ENCODE results near the gene DIRAS1. TPM values are rescaled to one million over a fixed set of nuclear protein-coding genes. Genes with fewer than 3 reads are reported as not detected.
A peak's percentile ranks its signal among the peaks of the same experiment; 100 is the strongest.
"Not testable (repeated sequence)": the region's sequence is repeated elsewhere in the genome, so short reads cannot be mapped to it uniquely, and the experiment has no call there.

DIRAS1 gene
- total RNA-seq, 1 donor from 2014 or later: 2.9 TPM

DNA sequence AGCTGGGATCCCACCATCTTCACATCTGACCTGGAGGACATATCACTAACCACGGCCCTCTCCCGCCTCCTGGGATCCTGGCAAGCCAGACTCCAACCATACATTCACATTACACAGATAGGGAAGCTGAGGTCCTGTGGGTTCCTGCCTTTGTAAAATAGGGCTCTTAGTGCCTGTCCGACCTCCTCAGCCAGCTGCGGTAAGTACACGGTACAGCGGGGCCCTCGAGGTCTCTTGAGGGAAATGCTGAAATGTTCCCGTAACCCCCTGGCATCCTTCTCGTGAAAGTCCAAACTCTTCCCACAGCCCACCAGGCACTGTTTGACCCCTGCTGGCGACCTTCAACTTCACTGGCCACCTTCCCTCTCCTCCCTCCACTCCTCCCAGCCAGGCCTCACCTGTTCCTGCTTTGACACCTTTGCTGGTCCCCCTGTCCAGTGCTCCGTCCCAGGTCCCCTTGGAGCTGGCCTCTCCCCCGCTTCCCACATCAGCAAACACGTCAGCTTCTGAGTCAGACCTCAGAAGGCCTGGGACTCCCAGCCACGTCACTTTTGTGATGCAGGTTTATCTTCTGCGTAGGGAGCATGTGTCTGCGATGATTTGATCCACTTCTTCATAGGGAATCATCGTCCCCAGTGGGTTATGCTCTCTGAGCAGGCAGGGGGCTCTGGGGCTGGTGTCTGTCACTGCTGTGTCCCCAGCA lies 9.8 kb downstream of the DIRAS1 start:
- no peak for DNase-seq

DNA sequence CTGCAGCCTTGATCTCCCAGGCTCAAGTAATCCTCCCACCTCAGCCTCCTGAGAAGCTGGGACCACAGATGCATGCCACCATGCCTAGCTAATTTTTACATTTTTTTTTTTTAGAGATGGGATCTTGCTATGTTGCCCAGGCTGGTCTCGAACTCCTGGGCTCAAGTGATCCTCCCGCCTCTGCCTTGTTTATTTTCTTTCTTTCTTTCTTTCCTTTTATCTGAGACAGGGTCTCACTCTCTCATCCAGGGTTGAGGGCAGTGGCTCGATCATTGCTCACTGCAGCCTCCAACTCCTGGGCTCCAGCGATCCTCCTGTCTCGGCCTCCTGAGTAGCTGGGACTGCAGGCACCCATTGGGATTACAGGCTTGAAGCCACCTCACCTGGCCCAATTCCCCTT lies 14.9 kb downstream of the DIRAS1 start:
- DNase-seq: no peak

- DNase-seq: no peak
Measured at GRCh38 chr19:2703691-2704216, 17.4 kb downstream of the DIRAS1 start.

- DNase-seq: no peak
Measured at GRCh38 chr19:2703077-2703437, 18.1 kb downstream of the DIRAS1 start.

DNA sequence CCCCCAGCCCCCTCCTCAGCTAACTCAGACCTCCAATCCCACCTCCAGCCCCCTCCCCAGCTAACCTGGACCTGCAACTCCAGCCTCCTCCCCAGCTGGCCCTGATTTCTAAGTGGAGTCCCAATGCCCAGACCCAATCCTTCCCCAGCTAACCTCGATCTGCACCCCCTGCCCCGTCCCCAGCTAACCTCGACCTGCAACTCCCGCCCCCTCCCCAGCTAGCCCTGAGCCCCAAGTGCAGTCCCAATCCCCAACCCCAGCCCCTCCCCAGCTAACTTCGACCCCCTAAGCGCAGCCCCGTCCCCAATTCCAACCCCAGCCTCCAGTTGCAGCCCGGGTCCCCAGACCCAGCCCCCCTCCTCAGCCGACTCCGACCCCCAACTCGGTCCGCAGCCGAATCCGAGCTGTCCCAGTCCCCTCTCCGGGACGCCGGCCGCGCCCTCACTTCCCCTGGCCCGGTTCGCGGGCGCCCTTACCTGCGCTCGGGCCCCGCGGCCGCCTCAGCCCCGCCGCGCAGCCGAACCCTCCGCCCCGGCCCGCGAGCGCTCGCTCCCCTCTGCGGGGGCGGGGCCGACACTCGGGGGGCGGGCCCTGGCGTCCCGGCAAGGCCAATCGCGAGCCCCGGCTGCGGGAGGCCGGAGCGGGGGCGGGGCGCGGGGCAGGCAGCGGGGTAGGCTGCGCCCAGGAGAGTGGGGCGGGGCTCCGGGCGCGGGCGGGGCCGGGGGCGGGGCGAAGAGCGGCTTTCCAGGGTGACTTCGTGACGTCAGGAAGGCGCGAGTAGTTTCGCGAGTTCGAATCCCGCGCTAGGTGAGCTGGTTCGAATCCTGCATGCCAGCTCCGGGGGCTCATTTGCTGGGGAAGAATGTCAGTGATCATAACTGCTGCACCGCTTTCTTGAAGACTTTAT lies 18.7 kb downstream of the DIRAS1 start, which contains the start of gene GNG7:
Gene GNG7 (minus strand): TSS at position 525 of the 907 bp plus-strand sequence. CDS start 182,006 bp downstream, outside the sequence.
- DNase-seq: peak; percentile 43

- no peak for DNase-seq
Measured at GRCh38 chr19:2701361-2702169, 19.6 kb downstream of the DIRAS1 start.

- no peak for DNase-seq
Measured at GRCh38 chr19:2700660-2701360, 20.4 kb downstream of the DIRAS1 start.

DNA sequence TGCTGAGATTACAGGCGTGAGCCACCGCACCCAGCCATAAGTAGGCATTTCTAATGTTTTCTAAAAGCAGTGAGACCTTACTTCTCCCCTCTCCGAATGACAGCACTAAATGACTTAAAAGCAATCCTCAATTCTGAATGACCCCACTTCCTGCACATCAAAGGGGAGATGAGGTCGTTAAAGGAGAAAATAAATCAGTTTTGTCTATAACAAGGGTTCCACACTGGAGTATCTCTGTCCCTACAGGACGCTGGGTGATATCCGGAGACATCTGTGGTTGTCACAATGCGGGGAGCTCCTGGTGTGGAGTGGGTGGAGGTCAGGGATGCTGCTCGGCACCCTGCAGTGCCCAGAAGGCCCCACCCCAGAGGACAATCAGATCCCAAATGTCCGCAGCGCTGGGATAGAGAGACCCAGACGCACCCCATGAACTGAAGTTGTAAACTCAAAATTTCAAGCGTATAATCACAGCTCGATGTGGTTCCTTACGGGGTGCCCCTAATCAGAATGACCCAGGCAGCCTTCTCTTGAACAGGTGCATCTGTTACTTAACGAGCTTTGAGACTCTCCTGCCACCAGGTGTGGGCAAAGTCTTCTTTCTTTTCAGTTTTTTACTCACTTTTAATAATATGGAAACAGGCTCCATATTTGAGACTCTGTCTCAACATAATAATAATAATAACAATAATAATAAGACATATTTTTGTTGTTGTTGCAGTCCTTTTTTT lies 21.6 kb downstream of the DIRAS1 start:
- DNase-seq: no peak

DNA sequence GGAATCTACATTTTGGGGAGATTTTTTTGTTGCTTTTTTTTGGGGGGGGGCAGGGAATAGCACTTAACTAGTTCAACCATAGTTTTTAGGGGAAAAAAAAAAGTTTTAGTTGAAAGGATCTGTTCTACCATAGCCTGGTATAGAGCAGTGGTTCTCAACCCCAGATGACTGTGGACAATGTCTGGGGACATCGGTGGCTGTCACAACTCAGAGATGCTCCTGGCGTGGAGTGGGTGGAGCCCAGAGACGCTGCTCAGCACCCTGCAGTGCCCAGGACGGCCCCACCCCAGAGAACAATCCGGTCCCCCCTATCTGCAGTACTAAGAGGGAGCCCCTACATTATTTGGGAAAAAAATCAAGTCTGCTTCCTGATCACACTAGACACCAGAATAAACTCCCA lies 27.0 kb downstream of the DIRAS1 start:
- DNase-seq: no peak

DNA sequence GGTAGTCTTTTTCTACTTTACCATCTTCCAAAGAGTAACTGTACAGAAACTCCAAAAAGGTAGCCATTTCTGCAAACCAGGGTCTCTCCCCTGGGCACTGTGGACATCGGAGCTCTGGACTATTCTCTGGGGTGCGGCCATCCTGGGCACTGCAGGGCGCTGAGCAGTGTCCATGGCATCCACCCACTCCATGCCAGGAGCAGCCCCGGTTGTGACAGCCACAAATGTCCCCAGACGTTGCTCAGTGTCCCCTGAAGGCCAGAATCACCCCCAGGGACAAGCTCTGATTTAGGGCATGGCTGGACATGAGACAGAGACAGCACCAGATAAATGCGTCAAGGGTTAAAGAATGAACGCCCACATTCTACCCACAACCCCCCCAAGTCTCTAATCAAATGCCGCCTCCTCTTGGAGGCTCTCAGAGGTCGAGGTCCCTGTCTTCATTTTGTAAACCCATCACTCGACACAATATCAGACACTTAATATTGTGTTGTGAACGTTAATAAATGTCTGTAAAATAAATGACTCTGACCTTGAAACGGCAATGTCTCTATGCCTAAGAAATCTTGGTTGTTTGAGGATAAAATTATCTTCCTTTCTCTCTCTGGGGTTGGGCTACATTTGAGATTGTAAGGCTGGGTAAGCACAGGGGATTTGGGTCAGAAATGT lies 27.5 kb downstream of the DIRAS1 start:
- no peak for DNase-seq

DNA sequence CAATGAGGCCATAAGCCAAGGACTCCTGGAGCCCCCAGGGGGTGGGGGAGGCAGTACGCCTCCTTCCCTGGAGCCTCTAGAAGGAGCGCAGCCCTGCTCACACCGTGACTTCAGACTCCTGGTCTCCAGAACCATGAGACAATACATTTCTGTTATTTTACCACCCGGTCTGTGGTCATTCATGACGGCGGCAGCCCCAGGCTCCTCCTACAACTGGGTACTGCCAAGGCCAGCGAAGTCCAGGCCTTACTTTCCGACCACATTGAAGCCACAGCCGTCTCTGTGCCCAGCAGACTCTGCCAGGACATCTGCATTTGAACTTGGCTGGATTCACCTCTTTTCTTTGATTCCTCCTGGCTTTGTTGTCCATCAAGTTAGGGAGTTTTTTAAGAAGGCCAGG lies 29.2 kb downstream of the DIRAS1 start:
- DNase-seq: no peak

- no peak for DNase-seq
Measured at GRCh38 chr19:2690856-2691255, 30.3 kb downstream of the DIRAS1 start.

DNA sequence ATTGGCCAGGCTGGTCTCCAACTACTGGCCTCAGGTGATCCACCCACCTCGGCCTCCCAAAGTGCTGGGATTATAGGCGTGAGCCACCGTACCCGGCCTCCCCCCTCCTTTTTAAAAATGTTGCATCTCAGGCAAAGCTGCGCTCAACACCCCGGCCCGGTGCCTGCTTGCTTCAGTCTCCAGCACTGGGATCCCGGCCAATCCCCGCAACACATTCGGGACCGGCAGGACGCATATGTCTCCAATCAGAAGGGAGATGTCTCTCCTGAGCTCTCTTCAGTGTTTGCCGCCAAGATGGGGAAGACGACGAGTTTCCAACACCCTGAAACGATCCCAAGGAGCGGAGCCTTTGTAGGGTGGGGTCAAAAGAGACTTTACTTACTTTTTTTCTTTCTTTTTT lies 34.8 kb downstream of the DIRAS1 start:
- DNase-seq: no peak

DNA sequence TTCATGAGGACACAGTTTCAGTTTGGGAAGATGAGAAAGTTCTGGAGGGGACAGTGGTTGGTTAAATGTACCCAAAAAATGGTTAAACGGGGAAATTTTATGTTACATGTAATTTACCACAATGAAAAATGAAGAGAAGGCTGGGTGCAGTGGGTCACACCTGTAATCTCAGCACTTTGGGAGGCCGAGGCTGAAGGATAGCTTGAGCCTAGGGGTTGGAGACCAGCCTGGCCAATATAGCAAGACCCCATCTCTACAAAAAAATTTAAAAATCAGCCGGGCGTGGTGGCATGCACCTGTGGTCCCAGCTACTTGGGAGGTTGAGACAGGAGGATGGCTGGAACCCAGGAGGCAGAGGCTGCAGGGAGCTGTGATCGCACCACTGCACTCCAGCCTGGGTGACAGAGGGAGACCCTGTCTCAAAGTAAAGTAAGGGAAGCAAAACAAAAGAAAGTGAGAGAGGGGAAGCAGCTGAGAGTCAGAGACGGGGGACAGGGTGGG lies 35.9 kb downstream of the DIRAS1 start:
- no peak for DNase-seq

- no peak for DNase-seq
Measured at GRCh38 chr19:2683430-2684003, 37.7 kb downstream of the DIRAS1 start.

- DNase-seq: no peak
Measured at GRCh38 chr19:2680808-2681207, 40.4 kb downstream of the DIRAS1 start.

DNA sequence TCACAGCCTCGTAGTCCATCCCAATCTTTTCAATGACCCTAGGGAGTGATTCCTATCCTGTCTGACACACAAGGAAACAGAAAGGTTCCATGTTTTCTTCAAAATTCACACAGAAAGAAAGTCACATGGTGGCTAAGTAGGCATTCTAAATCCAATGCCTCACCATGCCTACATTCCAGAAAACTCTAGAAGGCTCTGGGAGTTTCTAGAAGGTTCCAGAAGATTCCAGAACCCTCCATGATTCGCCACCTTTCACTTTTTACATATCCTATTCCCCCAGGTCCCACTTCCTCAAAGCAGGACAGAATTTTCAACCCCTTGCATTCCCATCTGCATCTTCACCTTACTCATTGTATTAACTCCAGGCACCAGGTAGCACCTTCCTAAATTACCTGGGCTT lies 41.7 kb downstream of the DIRAS1 start:
- DNase-seq: no peak

GRCh38 chr19:2678948-2679347 lies 42.2 kb downstream of the DIRAS1 start:
- not testable (repeated sequence) for DNase-seq

- DNase-seq: no peak
Measured at GRCh38 chr19:2678044-2678671, 43.0 kb downstream of the DIRAS1 start.
